Measurements from ENCODE around the gene PRND. TPM values are rescaled to one million over a fixed set of nuclear protein-coding genes. Genes with fewer than 3 reads are reported as not detected.
A peak's percentile ranks its signal among the peaks of the same experiment; 100 is the strongest.

The PRND gene
- total RNA-seq, 2 donors from 2014 or later: 0.27 TPM; not detected in 1

DNA sequence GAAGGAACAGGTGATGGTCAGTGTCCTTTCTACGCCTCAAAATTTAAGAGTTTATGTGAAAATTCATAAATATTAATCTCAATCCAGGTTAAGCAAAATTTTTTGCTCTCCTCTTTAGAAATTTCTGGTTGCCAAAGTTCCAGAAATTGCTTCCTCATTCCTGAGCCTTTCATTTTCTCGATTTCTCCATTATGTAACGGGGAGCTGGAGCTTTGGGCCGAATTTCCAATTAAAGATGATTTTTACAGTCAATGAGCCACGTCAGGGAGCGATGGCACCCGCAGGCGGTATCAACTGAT lies 35.8 kb upstream of the PRND start:
- Histone ChIP-seq H3K9ac (ENCODE audit: low read depth in 2 of 2, low read length in 2 of 2) (peak overlapping the region; percentile 19 to 39), H3K4me3 (peak overlapping the region; percentile 91), H3K36me3 (no peaks in the 10 kb centered on the region), H3K27me3 (no peaks in the 10 kb centered on the region), H3K4me1 (no peaks in the 10 kb centered on the region), H3K9me3 (no peaks in the 10 kb centered on the region), H3K27ac (peak overlapping the region; percentile 91)
- TF ChIP-seq CTCF (IDR thresholded peaks at IDR 0.05): no peak
- intact Hi-C loops (cut with DNase I): no loop called here
- no peak for DNase-seq

DNA sequence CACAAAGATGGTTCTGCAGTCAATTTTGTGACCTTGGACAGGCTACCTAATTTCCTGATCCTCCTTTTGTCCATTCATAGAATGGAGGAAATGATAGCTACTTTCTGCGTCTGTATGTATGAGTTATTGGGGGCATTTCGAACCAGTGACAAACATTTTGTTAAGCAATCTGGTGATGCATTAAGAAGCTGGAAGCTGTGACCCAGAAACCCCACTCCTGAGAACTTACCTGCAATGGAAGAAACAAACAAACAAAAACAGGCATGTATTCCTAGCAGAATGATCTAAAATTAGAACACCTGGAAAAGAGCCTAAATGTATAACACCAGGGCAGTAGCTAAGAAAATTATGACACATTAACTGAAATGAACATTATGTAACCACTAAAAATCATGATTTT lies 33.4 kb upstream of the PRND start:
- H3K4me1 ChIP-seq: no peaks in the 10 kb centered on the region
- no peak overlapping the region for H3K27ac ChIP-seq
- no peaks in the 10 kb centered on the region for H3K27me3 ChIP-seq
- H3K9ac ChIP-seq (ENCODE audit: low read depth in 2 of 2, low read length in 2 of 2): no peak overlapping the region
- H3K36me3 ChIP-seq: no peaks in the 10 kb centered on the region
- H3K9me3 ChIP-seq: no peaks in the 10 kb centered on the region
- intact Hi-C loops (cut with DNase I): no loop called here
- DNase-seq: no peak
- H3K4me3 ChIP-seq: no peak overlapping the region
- no peak for TF ChIP-seq CTCF (IDR thresholded peaks at IDR 0.05)

DNA sequence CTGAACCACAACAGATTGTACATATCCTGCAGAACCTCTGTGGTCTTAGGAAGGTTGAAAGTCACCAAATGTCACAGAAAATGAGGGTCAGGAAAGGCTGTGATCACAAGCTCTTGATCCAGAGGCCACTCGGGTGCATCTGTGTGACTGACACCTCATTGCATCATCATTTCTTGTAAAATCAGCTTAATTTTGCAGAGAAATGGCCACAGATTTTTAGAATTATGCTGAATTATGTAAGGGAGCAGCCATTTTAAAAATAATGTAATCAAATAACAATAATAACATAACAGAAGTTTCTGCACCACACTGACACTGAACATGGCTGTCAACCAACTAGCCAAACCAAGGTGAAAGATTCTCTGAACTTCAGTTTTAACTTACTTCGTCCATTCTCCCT lies 32.5 kb upstream of the PRND start:
- Histone ChIP-seq H3K27me3 (no peaks in the 10 kb centered on the region), H3K36me3 (no peaks in the 10 kb centered on the region), H3K4me3 (no peak overlapping the region), H3K9ac (ENCODE audit: low read depth in 2 of 2, low read length in 2 of 2) (no peak overlapping the region), H3K9me3 (no peaks in the 10 kb centered on the region), H3K27ac (no peak overlapping the region), H3K4me1 (no peaks in the 10 kb centered on the region)
- intact Hi-C loops (cut with DNase I): no loop called here
- no peak for TF ChIP-seq CTCF (IDR thresholded peaks at IDR 0.05)
- DNase-seq: no peak

DNA sequence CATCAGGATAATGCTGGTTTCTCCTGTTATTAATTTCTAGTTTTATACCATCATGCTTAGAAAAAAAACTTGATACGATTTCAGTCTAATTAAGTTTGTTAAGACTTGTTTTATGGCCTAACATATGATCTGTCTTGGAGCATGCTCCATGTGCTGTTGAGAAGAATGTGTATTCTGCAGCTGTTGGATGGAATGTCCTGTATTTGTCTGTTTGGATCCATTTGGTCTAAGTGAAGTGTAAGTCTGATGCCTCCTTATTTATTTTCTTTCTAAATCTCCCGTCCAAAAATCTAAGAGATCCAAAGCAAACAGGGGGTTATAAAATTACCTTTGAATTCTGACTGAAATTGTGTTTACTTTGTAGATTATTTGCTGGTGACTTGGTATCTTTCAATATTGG lies 30.0 kb upstream of the PRND start:
- H3K4me1 ChIP-seq: no peaks in the 10 kb centered on the region
- no peak overlapping the region for H3K4me3 ChIP-seq
- H3K27ac ChIP-seq: no peak overlapping the region
- no peak for DNase-seq
- no peaks in the 10 kb centered on the region for H3K9me3 ChIP-seq
- H3K36me3 ChIP-seq: no peaks in the 10 kb centered on the region
- TF ChIP-seq CTCF (IDR thresholded peaks at IDR 0.05): no peak
- no peak overlapping the region for H3K9ac ChIP-seq (ENCODE audit: low read depth in 2 of 2, low read length in 2 of 2)
- intact Hi-C loops (cut with DNase I): no loop called here
- H3K27me3 ChIP-seq: no peaks in the 10 kb centered on the region

DNA sequence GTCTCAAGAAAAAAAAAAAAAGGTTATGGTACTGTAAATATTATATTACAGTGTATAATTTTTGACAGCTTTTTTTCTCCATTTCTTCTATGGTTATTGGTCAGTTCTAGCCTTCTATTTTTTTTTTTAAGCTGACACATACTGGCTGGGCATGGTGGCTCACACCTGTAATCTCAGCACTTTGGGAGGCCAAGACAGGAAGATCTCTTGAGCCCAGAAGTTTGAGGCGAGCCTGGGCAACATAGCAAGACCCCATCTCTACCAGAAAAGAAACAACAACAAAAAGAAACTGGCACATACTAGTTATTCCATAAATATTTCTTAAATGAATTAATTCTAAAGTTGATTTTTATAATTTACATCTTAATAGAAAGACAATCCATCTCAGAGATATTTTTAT lies 27.6 kb upstream of the PRND start:
- Histone ChIP-seq H3K4me3 (no peak overlapping the region), H3K27ac (no peak overlapping the region), H3K9ac (ENCODE audit: low read depth in 2 of 2, low read length in 2 of 2) (no peak overlapping the region), H3K4me1 (no peaks in the 10 kb centered on the region), H3K9me3 (no peaks in the 10 kb centered on the region), H3K27me3 (no peaks in the 10 kb centered on the region), H3K36me3 (no peaks in the 10 kb centered on the region)
- intact Hi-C loops (cut with DNase I): no loop called here
- DNase-seq: no peak
- TF ChIP-seq CTCF (IDR thresholded peaks at IDR 0.05): no peak

Data from colonic mucosa (tissue), 4 donors.